A673 (cell line): ENCODE measurements around the gene PCBP1. TPM values are rescaled to one million over a fixed set of nuclear protein-coding genes. Genes with fewer than 3 reads are reported as not detected.

ENCODE experiments used
- BruUV-seq: library from RNA; stranded (reverse); fragments of 400-500 nt; replicated peaks from 2 replicates; lab custom pipeline; 2021; lab: Mats Ljungman, UMichigan
- CTCF ChIA-PET: fragments of 300-600 bp; sonication (Branson Sonifier 250); formaldehyde crosslinking; loops from one replicate; lab custom pipeline; 2022; ENCODE audit warnings: antibody characterized with exemption; lab: Charles Lee
- POLR2A ChIA-PET: fragments of 300-600 bp; sonication (Branson Sonifier 250); formaldehyde crosslinking; loops from one replicate; lab custom pipeline; 2022; ENCODE audit warnings: antibody characterized with exemption; ENCODE audit not compliant: low non-redundant PET; lab: Charles Lee
- DNase-seq: peaks from one replicate; pipeline ENCODE4 v3.0.0-alpha.2; 2015; ENCODE audit warnings: low spot score
- H3K27ac ChIP-seq: fragments of 200-600 bp; sonication (generic); 2 replicates; pipeline ENCODE4 v1.5.1; 2016; ENCODE audit warnings: mixed run types, low read depth, mild to moderate bottlenecking, mixed read lengths, antibody characterized with exemption, low read length; ENCODE audit not compliant: poor library complexity, severe bottlenecking
- H3K27me3 ChIP-seq: fragments of 200-600 bp; sonication (generic); replicated peaks from 2 replicates; pipeline ENCODE4 v1.6.1; 2017; ENCODE audit warnings: mixed run types, low read depth, mild to moderate bottlenecking, mixed read lengths, antibody characterized with exemption, low read length; ENCODE audit not compliant: insufficient read depth, poor library complexity
- H3K36me3 ChIP-seq: fragments of 200-600 bp; sonication (generic); 2 replicates; pipeline ENCODE4 v1.6.1; 2016; ENCODE audit warnings: mixed run types, mild to moderate bottlenecking, mixed read lengths, antibody characterized with exemption, low read length; ENCODE audit not compliant: insufficient read depth, poor library complexity, severe bottlenecking
- H3K4me1 ChIP-seq: fragments of 200-600 bp; sonication (generic); 2 replicates; pipeline ENCODE4 v1.6.1; 2017; ENCODE audit warnings: mixed run types, mild to moderate bottlenecking, mixed read lengths, antibody characterized with exemption, low read length; ENCODE audit not compliant: insufficient read depth, poor library complexity, severe bottlenecking
- H3K4me3 ChIP-seq: fragments of 200-600 bp; sonication (generic); 2 replicates; pipeline ENCODE4 v1.5.1; 2016; ENCODE audit warnings: low read depth, mixed run types, mild to moderate bottlenecking, mixed read lengths, low read length; ENCODE audit not compliant: poor library complexity, severe bottlenecking
- H3K9me3 ChIP-seq: fragments of 200-600 bp; sonication (generic); 2 replicates; pipeline ENCODE4 v1.6.1; 2016; ENCODE audit warnings: mixed run types, low read depth, mild to moderate bottlenecking, mixed read lengths, antibody characterized with exemption, low read length; ENCODE audit not compliant: poor library complexity, severe bottlenecking
- EZH2 ChIP-seq: fragments of 200-600 bp; sonication (generic); IDR thresholded peaks from 2 replicates; pipeline ENCODE4 v1.6.1; 2017; ENCODE audit warnings: borderline replicate concordance, low read depth, mild to moderate bottlenecking, mixed read lengths, antibody characterized with exemption, low read length; ENCODE audit not compliant: poor library complexity, severe bottlenecking
- intact Hi-C: fragments of 100-400 bp; cut with micrococcal nuclease; formaldehyde crosslinking; loops from one replicate; pipeline ENCODE4 v1.10.0; 2022; ENCODE audit not compliant: unreplicated experiment
- total RNA-seq: library from RNA; stranded (reverse); gene quantifications from 2 replicates; pipeline ENCODE4 v1.2.3, GENCODE V29; 2021
- TF ChIP-seq, protein P1 (sequence below): fragments of 300-800, 200-600 bp; sonication (generic); conservative IDR thresholded peaks from 2 replicates; pipeline ENCODE4 v1.5.1; 2017; ENCODE audit warnings: low read depth, mild to moderate bottlenecking, antibody characterized with exemption, low read length, moderate library complexity, mixed read lengths

PCBP1 gene
- total RNA-seq, 1 experiment from 2014 or later = 350 TPM

DNA sequence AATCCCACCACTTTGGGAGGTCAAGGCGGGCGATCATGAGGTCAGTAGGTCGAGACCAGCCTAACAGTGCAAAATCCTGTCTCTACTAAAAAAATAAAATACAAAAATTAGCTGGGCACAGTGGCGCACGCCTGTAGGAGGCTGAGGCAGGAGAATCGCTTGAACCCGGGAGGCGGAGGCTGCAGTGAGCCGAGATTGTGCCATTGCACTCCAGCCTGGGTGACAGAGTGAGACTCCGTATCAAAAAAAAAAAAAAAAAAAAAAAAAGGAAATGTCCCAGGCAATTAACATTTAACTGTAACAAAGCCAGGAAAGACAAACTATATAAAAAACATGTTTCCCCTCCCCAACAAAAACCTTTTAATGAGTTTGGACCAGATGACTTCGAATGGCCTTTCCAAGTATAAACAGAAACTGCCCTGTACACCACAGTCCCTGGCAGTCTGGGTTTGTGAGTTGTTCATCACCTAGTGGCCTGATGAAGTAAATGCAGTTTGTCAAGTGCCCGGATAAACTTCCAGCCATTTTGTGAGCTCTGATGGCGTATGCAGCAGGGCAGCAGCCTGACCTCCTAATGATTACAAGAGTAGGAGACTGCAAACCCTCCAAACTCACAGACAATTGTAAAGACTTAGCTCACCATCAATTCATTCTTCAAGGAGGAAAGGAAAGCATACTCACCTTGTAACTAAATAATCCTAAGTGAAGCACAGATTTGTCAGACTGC, 16.6 kb upstream of the PCBP1 start:
- Histone ChIP-seq H3K4me1 (no peaks in the 10 kb centered on the region), H3K27me3 (no peaks in the 10 kb centered on the region), H3K9me3 (no peaks in the 10 kb centered on the region), H3K4me3 (no peak overlapping the region), H3K36me3 (peaks cover 19% of the 10 kb centered on the region), H3K27ac (peak overlapping the region; percentile 10)
- no TSS peak for BruUV-seq
- ChIA-PET CTCF (interaction anchor here (0.6 to 0.8 kb wide), 6 partner anchors 11 to 348 kb away, joined by 3 to 7 read pairs (median 4); partner anchors contain the start of gene MXD1), POLR2A (interaction anchor here (0.8 kb wide), 1 partner anchor 130 kb away, joined by 10 read pairs; no protein-coding TSS in a partner anchor)
- DNase-seq = peak; percentile 86
- TF ChIP-seq, protein P1, sequence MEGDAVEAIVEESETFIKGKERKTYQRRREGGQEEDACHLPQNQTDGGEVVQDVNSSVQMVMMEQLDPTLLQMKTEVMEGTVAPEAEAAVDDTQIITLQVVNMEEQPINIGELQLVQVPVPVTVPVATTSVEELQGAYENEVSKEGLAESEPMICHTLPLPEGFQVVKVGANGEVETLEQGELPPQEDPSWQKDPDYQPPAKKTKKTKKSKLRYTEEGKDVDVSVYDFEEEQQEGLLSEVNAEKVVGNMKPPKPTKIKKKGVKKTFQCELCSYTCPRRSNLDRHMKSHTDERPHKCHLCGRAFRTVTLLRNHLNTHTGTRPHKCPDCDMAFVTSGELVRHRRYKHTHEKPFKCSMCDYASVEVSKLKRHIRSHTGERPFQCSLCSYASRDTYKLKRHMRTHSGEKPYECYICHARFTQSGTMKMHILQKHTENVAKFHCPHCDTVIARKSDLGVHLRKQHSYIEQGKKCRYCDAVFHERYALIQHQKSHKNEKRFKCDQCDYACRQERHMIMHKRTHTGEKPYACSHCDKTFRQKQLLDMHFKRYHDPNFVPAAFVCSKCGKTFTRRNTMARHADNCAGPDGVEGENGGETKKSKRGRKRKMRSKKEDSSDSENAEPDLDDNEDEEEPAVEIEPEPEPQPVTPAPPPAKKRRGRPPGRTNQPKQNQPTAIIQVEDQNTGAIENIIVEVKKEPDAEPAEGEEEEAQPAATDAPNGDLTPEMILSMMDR = peak; percentile 85
- TF ChIP-seq EZH2 = no peak
- intact Hi-C loops = loop anchor here (2.0 kb wide), 1 partner anchor 156 kb away; the partner anchor contains the start of gene MXD1

DNA sequence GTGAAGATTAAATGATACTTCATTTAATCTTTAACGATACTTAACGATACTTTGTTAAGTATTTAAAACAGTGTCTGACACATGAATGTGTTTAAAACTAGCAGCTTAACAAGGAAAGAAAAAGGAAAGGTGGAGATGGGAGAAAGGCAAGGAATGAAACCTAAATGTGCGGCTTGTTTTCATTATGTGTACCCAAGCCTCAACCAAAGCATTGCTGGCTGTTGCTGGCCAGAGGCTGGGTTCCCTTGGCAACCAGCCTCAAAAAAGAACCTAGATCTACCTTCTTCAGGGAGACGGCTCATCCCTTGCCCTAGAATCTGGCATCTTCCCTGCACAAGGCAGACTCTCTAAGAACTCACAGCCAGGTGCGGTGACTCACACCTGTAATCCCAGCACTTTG, 13.8 kb upstream of the PCBP1 start:
- Histone ChIP-seq H3K27me3 (no peaks in the 10 kb centered on the region), H3K4me1 (no peaks in the 10 kb centered on the region), H3K4me3 (no peak overlapping the region), H3K27ac (no peak overlapping the region), H3K36me3 (peaks cover 16% of the 10 kb centered on the region), H3K9me3 (no peaks in the 10 kb centered on the region)
- no TSS peak for BruUV-seq
- no peak for DNase-seq
- intact Hi-C loops = no loop called here
- POLR2A ChIA-PET = no interaction called here
- TF ChIP-seq, protein P1 = no peak
- TF ChIP-seq EZH2 = no peak
- CTCF ChIA-PET = no interaction called here

DNA sequence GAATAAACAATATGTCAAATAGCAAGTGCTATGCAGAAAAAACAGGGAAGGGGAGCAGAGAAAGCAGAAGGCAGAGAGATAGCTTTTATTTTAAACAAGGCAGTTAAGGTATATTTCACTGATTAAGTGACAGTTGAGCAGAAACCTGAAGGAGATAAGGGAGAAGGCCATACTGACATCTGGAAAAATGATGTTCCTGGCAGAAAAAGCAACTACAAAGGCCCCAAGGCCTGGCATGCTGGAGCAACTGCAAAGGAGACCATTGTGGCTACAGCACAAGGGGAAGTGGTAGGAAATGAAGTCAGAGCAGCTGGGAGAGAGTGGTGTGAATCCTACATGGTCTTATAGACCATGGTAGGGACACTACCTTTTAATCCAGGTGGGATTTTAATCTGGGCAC, 8.9 kb upstream of the PCBP1 start:
- no peak for DNase-seq
- Histone ChIP-seq H3K36me3 (peaks cover 30% of the 10 kb centered on the region), H3K4me1 (no peaks in the 10 kb centered on the region), H3K27ac (no peak overlapping the region), H3K9me3 (no peaks in the 10 kb centered on the region), H3K4me3 (no peak overlapping the region), H3K27me3 (no peaks in the 10 kb centered on the region)
- CTCF ChIA-PET = no interaction called here
- no TSS peak for BruUV-seq
- POLR2A ChIA-PET = no interaction called here
- intact Hi-C loops = no loop called here
- TF ChIP-seq, protein P1 = no peak
- TF ChIP-seq EZH2 = no peak
